Measurements from ENCODE around the gene ABCB4.

GRCh38 chr7:87448388-87448787 is 27.1 kb downstream of the ABCB4 start:
- TF ChIP-seq CTCF (IDR thresholded peaks at IDR 0.05) (no peak), ZFX (IDR thresholded peaks at IDR 0.05; ENCODE audit: borderline replicate concordance) (no peak)

Data from 22Rv1 (cell line).